ENCODE results near the gene EFCAB14. TPM values are rescaled to one million over a fixed set of nuclear protein-coding genes. Genes with fewer than 3 reads are reported as not detected.
"Not testable (repeated sequence)": the region's sequence is repeated elsewhere in the genome, so short reads cannot be mapped to it uniquely, and the experiment has no call there.

The EFCAB14 gene
- total and polyA plus RNA-seq, 3 experiments from 2014 or later = 41.2 to 135 (median 43.5) TPM

DNA sequence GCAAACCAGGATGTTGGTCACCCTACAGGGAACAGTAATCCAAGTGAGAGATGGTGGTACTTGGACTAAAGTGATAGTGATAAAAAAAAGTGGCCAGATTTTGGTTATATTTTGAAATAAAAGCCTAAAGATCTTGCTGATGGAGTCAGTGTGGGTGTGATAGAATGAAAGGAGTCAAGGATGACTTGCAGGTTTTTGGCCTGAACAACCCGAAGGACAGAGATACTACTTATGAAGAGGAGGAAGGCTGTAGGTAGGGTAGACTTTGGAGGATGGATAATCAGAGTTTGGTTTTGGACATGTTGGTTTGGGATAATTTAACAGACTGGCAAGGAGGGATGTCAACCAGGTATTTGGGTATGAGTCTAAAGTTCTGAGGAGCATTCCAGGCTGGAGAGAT lies 48.8 kb downstream of the EFCAB14 start:
- H3K9me3 Mint-ChIP-seq = no peaks in the 10 kb centered on the region
- no peak for DNase-seq
- H3K36me3 ChIP-seq (ENCODE audit: insufficient read depth, low read length) = peaks cover under 1% of the 10 kb centered on the region
- H3K27me3 Mint-ChIP-seq = no peaks in the 10 kb centered on the region
- ChIA-PET CTCF (no interaction called here), POLR2A (no interaction called here)
- no peak overlapping the region for H3K4me3 ChIP-seq (ENCODE audit: low read length)
- no peak overlapping the region for H3K4me3 Mint-ChIP-seq
- no peak overlapping the region for H3K27ac Mint-ChIP-seq
- H3K27me3 ChIP-seq (ENCODE audit: insufficient read depth, low read length, poor library complexity, severe bottlenecking) = no peaks in the 10 kb centered on the region
- H3K36me3 Mint-ChIP-seq = peaks cover 0 to 14% (median 2%) of the 10 kb centered on the region in 3 donors
- peaks cover 23% of the 10 kb centered on the region for H3K4me1 ChIP-seq (ENCODE audit: insufficient read depth, low read length)
- no peak overlapping the region for H3K27ac ChIP-seq (ENCODE audit: low read depth, low read length)
- no peaks in the 10 kb centered on the region for H3K9me3 ChIP-seq (ENCODE audit: low read length)
- H3K4me1 Mint-ChIP-seq = peaks cover 16 to 28% (median 27%) of the 10 kb centered on the region in 3 donors

DNA sequence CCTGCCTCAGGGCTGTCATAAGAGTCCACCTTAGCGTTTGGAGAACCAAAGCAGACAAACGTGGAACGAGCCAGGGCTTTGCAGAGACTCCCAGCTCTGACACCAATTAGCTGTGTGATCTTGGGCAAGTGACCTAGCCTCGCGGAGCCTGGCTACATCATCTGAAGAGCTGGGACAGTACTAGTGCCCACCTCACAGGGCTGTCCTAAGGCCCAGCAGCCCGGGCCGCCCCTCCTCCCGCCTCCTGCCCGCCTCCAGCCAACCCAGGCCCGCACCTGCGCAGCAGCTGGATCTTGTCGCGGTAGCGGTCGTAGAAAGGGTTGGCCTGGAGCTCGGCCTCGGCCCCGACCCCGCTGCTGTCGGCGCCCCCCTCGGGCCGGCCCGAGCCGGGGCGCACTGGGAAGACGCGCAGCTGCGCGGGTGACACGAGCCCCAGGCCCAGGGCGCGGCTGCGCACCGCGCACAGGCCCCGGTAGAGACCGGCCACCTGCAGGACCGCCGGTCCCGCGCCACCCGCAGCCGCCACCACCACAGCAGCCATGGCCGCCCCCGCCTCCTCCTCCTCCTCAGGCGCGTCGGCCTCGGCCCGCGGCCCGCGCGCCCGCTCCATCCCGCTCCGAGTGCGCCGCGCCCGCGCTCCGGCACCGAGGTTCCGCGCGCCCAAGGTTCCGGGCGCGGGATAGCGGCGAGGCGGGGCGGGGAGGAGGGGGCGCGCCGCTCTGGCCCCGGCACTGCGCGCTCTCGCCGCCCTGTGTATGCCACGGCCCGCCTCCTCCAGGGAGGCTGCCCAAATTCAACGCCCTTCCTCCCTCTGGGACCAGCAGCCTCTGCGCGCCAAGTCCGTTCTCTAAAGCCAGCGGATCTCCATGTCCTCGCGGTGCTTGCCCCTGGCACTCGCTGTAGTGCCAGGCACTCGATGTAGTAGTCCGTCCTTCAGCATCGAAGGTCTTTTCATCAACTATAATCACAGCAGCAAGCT lies 50.8 kb downstream of the EFCAB14 start, which contains the start of gene ATPAF1:
TSS of gene ATPAF1 (minus strand) at position 583 of the 979 bp plus-strand sequence. CDS start at position 541, 42 bp downstream.
- H3K27ac Mint-ChIP-seq = peak within 1 kb of the TSS; percentile 9 to 82 (median 73)
- H3K36me3 ChIP-seq (ENCODE audit: insufficient read depth, low read length) = peaks cover 17% of the 10 kb centered on the region
- peak; percentile 30 to 67 (median 51) for DNase-seq
- no peaks in the 10 kb centered on the region for H3K27me3 Mint-ChIP-seq
- peak within 1 kb of the TSS in 5 of 7 donors; percentile 71 to 88 (median 86) for H3K4me3 Mint-ChIP-seq
- ChIA-PET CTCF (interaction anchor here (0.9 to 1.4 kb wide), 4 partner anchors 11 to 64 kb away, joined by 3 to 6 read pairs (median 4); partner anchors contain the start of gene MKNK1), POLR2A (interaction anchor here (0.5 to 1.8 kb wide), 4 partner anchors 51 to 1365 kb away, joined by 3 to 9 read pairs (median 6); partner anchors contain the start of gene MKNK1)
- H3K9me3 Mint-ChIP-seq = no peaks in the 10 kb centered on the region
- no peaks in the 10 kb centered on the region for H3K27me3 ChIP-seq (ENCODE audit: insufficient read depth, low read length, poor library complexity, severe bottlenecking)
- H3K36me3 Mint-ChIP-seq = peaks cover 5 to 23% (median 13%) of the 10 kb centered on the region in 3 donors
- H3K4me1 ChIP-seq (ENCODE audit: insufficient read depth, low read length) = peaks cover 23% of the 10 kb centered on the region
- H3K27ac ChIP-seq (ENCODE audit: low read depth, low read length) = peak within 1 kb of the TSS; percentile 55
- H3K4me3 ChIP-seq (ENCODE audit: low read length) = peak within 1 kb of the TSS; percentile 69
- H3K4me1 Mint-ChIP-seq = peaks cover 18 to 26% (median 22%) of the 10 kb centered on the region in 3 donors
- no peaks in the 10 kb centered on the region for H3K9me3 ChIP-seq (ENCODE audit: low read length)

- no peaks in the 10 kb centered on the region for H3K27me3 Mint-ChIP-seq
- Histone ChIP-seq H3K4me3 (ENCODE audit: low read length) (no peak overlapping the region), H3K4me1 (ENCODE audit: insufficient read depth, low read length) (peaks cover 23% of the 10 kb centered on the region), H3K27me3 (ENCODE audit: insufficient read depth, low read length, poor library complexity, severe bottlenecking) (no peaks in the 10 kb centered on the region), H3K36me3 (ENCODE audit: insufficient read depth, low read length) (peaks cover 17% of the 10 kb centered on the region), H3K9me3 (ENCODE audit: low read length) (no peaks in the 10 kb centered on the region), H3K27ac (ENCODE audit: low read depth, low read length) (no peak overlapping the region)
- no peak for DNase-seq
- ChIA-PET CTCF (no interaction called here), POLR2A (no interaction called here)
- peaks cover 3 to 25% (median 13%) of the 10 kb centered on the region in 3 donors for H3K36me3 Mint-ChIP-seq
- H3K9me3 Mint-ChIP-seq = no peaks in the 10 kb centered on the region
- peak overlapping the region in 4 of 7 donors; percentile 71 to 88 (median 86) for H3K4me3 Mint-ChIP-seq
- H3K27ac Mint-ChIP-seq = peak overlapping the region in 2 of 8 donors; percentile 36 to 51
- peaks cover 18 to 26% (median 22%) of the 10 kb centered on the region in 3 donors for H3K4me1 Mint-ChIP-seq
Observed at GRCh38 chr1:46665983-46666382, 52.9 kb downstream of the EFCAB14 start.

- DNase-seq; H3K4me3 ChIP-seq (ENCODE audit: low read length); H3K27me3 ChIP-seq (ENCODE audit: insufficient read depth, low read length, poor library complexity, severe bottlenecking); H3K4me3 Mint-ChIP-seq; CTCF ChIA-PET; H3K27ac ChIP-seq (ENCODE audit: low read depth, low read length); H3K9me3 Mint-ChIP-seq; POLR2A ChIA-PET; H3K27me3 Mint-ChIP-seq; H3K9me3 ChIP-seq (ENCODE audit: low read length); H3K27ac Mint-ChIP-seq: not testable (repeated sequence)
- Mint-ChIP-seq H3K4me1 (peaks cover 24 to 41% (median 36%) of the 10 kb centered on the region in 3 donors), H3K36me3 (peaks cover 3 to 44% (median 13%) of the 10 kb centered on the region in 3 donors)
- peaks cover 16% of the 10 kb centered on the region for H3K4me1 ChIP-seq (ENCODE audit: insufficient read depth, low read length)
- H3K36me3 ChIP-seq (ENCODE audit: insufficient read depth, low read length) = peaks cover 17% of the 10 kb centered on the region
Observed at GRCh38 chr1:46662919-46663318, 56.0 kb downstream of the EFCAB14 start.

DNA sequence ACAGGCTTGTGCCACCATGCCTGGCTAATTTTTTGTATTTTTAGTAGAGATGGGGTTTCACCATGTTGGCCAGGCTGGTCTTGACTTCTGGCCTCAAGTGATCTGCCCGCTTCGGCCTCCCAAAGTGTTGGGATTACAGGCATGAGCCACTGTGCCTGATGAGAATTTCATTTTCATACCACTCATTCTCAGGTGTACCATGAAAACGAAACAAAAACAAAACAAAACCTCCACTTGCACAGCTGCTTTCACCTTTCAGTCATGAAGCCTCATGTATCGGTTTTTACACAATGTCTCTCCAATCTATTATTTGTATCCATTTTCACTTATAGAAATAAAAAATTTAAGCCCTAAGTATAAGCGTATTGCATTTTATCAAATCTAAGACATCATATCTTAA lies 58.8 kb downstream of the EFCAB14 start:
- Mint-ChIP-seq H3K36me3 (peaks cover 23 to 71% (median 24%) of the 10 kb centered on the region in 3 donors), H3K4me3 (peak overlapping the region in 1 of 7 donors; percentile 17), H3K27ac (peak overlapping the region in 2 of 8 donors; percentile 12 to 70), H3K4me1 (peaks cover 8 to 21% (median 14%) of the 10 kb centered on the region in 3 donors)
- POLR2A ChIA-PET; H3K4me3 ChIP-seq (ENCODE audit: low read length); H3K9me3 Mint-ChIP-seq; CTCF ChIA-PET; H3K27me3 Mint-ChIP-seq; DNase-seq; H3K27ac ChIP-seq (ENCODE audit: low read depth, low read length); H3K27me3 ChIP-seq (ENCODE audit: insufficient read depth, low read length, poor library complexity, severe bottlenecking); H3K4me1 ChIP-seq (ENCODE audit: insufficient read depth, low read length); H3K9me3 ChIP-seq (ENCODE audit: low read length): not testable (repeated sequence)
- H3K36me3 ChIP-seq (ENCODE audit: insufficient read depth, low read length) = peaks cover 34% of the 10 kb centered on the region

DNA sequence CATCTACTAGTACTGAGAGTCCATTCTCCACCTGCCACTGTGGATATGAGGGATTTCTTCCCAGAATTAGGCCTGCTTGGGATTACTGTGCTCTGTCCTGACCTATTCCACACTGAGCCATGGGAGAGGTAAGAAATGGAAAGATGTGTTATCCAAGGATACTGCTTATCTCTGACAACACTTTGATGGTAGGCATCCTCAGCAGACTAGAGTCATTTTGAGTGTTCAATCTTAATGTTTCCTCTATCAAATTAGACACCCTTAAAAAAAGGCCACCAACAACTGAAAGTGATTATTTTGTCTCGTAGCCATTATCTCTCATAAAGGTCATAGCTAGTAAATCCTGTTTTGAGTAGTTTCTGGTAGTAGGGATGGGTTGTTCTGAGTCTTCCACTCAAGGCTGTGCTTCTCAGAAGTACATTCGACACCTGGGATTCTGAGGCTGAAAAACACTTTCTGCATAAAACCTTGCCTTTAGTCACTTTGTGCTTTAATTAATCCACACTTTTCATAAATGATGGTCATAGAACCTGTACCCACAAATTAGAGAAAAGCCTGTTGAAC lies 59.5 kb downstream of the EFCAB14 start:
- ChIA-PET POLR2A (no interaction called here), CTCF (interaction anchor here (0.6 kb wide), 1 partner anchor 19 kb away, joined by 3 read pairs; no protein-coding TSS in a partner anchor)
- H3K4me3 Mint-ChIP-seq = no peak overlapping the region
- Histone ChIP-seq H3K4me1 (ENCODE audit: insufficient read depth, low read length) (no peaks in the 10 kb centered on the region), H3K27me3 (ENCODE audit: insufficient read depth, low read length, poor library complexity, severe bottlenecking) (no peaks in the 10 kb centered on the region), H3K4me3 (ENCODE audit: low read length) (no peak overlapping the region), H3K36me3 (ENCODE audit: insufficient read depth, low read length) (peaks cover 30% of the 10 kb centered on the region), H3K27ac (ENCODE audit: low read depth, low read length) (no peak overlapping the region), H3K9me3 (ENCODE audit: low read length) (no peaks in the 10 kb centered on the region)
- no peak for DNase-seq
- peak overlapping the region in 5 of 8 donors; percentile 2 to 66 (median 52) for H3K27ac Mint-ChIP-seq
- no peaks in the 10 kb centered on the region for H3K9me3 Mint-ChIP-seq
- no peaks in the 10 kb centered on the region for H3K27me3 Mint-ChIP-seq
- peaks cover 7 to 15% (median 14%) of the 10 kb centered on the region in 3 donors for H3K4me1 Mint-ChIP-seq
- peaks cover 23 to 72% (median 27%) of the 10 kb centered on the region in 3 donors for H3K36me3 Mint-ChIP-seq

- POLR2A ChIA-PET = interaction anchor here (0.6 kb wide), 1 partner anchor 45 kb away, joined by 3 read pairs; no protein-coding TSS in a partner anchor
- Mint-ChIP-seq H3K9me3 (no peaks in the 10 kb centered on the region), H3K4me3 (no peak overlapping the region), H3K27ac (peak overlapping the region in 2 of 8 donors; percentile 20 to 26), H3K36me3 (peaks cover 27 to 72% (median 39%) of the 10 kb centered on the region in 3 donors), H3K27me3 (no peaks in the 10 kb centered on the region), H3K4me1 (peaks cover 7 to 17% (median 15%) of the 10 kb centered on the region in 3 donors)
- no peak overlapping the region for H3K4me3 ChIP-seq (ENCODE audit: low read length)
- H3K36me3 ChIP-seq (ENCODE audit: insufficient read depth, low read length) = peaks cover 21% of the 10 kb centered on the region
- H3K27ac ChIP-seq (ENCODE audit: low read depth, low read length) = no peak overlapping the region
- no peaks in the 10 kb centered on the region for H3K27me3 ChIP-seq (ENCODE audit: insufficient read depth, low read length, poor library complexity, severe bottlenecking)
- CTCF ChIA-PET = interaction anchor here (1.6 kb wide), 1 partner anchor 10 kb away, joined by 3 read pairs; no protein-coding TSS in a partner anchor
- DNase-seq = no peak
- H3K4me1 ChIP-seq (ENCODE audit: insufficient read depth, low read length) = no peaks in the 10 kb centered on the region
- H3K9me3 ChIP-seq (ENCODE audit: low read length) = no peaks in the 10 kb centered on the region
Observed at GRCh38 chr1:46657775-46658174, 61.1 kb downstream of the EFCAB14 start.

All from CD8-positive, alpha-beta memory T cell (primary cell).